ENCODE measurements around the gene EIF4EBP2. TPM values are rescaled to one million over a fixed set of nuclear protein-coding genes. Genes with fewer than 3 reads are reported as not detected.

Gene EIF4EBP2
- total RNA-seq, 6 experiments from 2014 or later: 21.0 to 80.8 (median 56.7) TPM

GRCh38 chr10:70476249-70477035, 72.5 kb downstream of the EIF4EBP2 start:
- no peaks in the 10 kb centered on the region for H3K27me3 ChIP-seq
- H3K4me3 ChIP-seq: no peak overlapping the region
- intact Hi-C loops (cut with DNase I): no loop called here
- DNase-seq (no peak), ATAC-seq (no peak)
- no peaks in the 10 kb centered on the region for H3K9me3 ChIP-seq
- TF ChIP-seq POLR2A (IDR thresholded peaks at IDR 0.05): no peak
- no peak for TF ChIP-seq CTCF (IDR thresholded peaks at IDR 0.05)
- H3K36me3 ChIP-seq: no peaks in the 10 kb centered on the region
- H3K27ac ChIP-seq: no peak overlapping the region
- peaks cover 0 to 12% (median 0%) of the 10 kb centered on the region in 4 donors for H3K4me1 ChIP-seq
- WGBS (ENCODE audit: insufficient coverage, low coverage, low lambda C conversion rate, missing lambda C conversion rate): 43% methylated on average over 5 of the region's 7 CpGs

GRCh38 chr10:70477661-70478162, 73.8 kb downstream of the EIF4EBP2 start:
- H3K9me3 ChIP-seq: no peaks in the 10 kb centered on the region
- TF ChIP-seq POLR2A (IDR thresholded peaks at IDR 0.05) (no peak), CTCF (IDR thresholded peaks at IDR 0.05) (no peak)
- H3K4me1 ChIP-seq: peaks cover 0 to 12% (median 0%) of the 10 kb centered on the region in 4 donors
- DNase-seq: peak in 1 of 3 donors; percentile 40
- H3K27me3 ChIP-seq: no peaks in the 10 kb centered on the region
- WGBS (ENCODE audit: insufficient coverage, low coverage, low lambda C conversion rate, missing lambda C conversion rate): 15% methylated on average over 9 of the region's 27 CpGs
- intact Hi-C loops (cut with DNase I): no loop called here
- ATAC-seq: peak in 3 of 4 donors; percentile 9 to 31 (median 22)
- peak overlapping the region; percentile 38 to 51 (median 41) for H3K4me3 ChIP-seq
- no peak overlapping the region for H3K27ac ChIP-seq
- H3K36me3 ChIP-seq: no peaks in the 10 kb centered on the region

Other genes starting within 250 kb of the EIF4EBP2 start
- gene SAR1A, start 233.6 kb upstream of the EIF4EBP2 start, total RNA-seq: 10 to 100 TPM; 35.3 to 77.5 (median 61.0) TPM
- 100 to 1,000 TPM in 3 of 6 experiments, 10 to 100 TPM in 3; 64.8 to 133 (median 95.7) TPM for gene PPA1, start 170.7 kb upstream of the EIF4EBP2 start, total RNA-seq
- not detected for gene NPFFR1, start 120.1 kb upstream of the EIF4EBP2 start, total RNA-seq
- 10 to 100 TPM in 5 of 6 experiments, 1 to 10 TPM in 1; 9.6 to 22.5 (median 16.6) TPM for gene LRRC20, start 21.5 kb upstream of the EIF4EBP2 start, total RNA-seq
- gene NODAL, start 37.5 kb downstream of the EIF4EBP2 start, total RNA-seq: not detected
- 1 to 10 TPM in 4 of 6 experiments, under 1 TPM in 2; 0.81 to 2.9 (median 1.3) TPM for gene PALD1, start 74.6 kb downstream of the EIF4EBP2 start, total RNA-seq
- 1 to 10 TPM; 1.7 to 6.5 (median 3.1) TPM for gene PRF1, start 198.6 kb downstream of the EIF4EBP2 start, total RNA-seq

Data from right lobe of liver (tissue), 6 donors.